C4-2B (cell line): ENCODE measurements around the gene EEPD1.

Experiments used
- H3K27ac ChIP-seq: fragments of 450-650 bp; 2 replicates; pipeline ENCODE4 v1.5.1; 2017
- ZFX ChIP-seq: fragments of 450-650 bp; IDR thresholded peaks from 2 replicates; pipeline ENCODE4 v1.6.1; 2017
- TF ChIP-seq, protein P1 (sequence below): fragments of 450-650 bp; conservative IDR thresholded peaks from 2 replicates; pipeline ENCODE4 v1.5.1; 2017; ENCODE audit warnings: mild to moderate bottlenecking

EEPD1 gene

DNA sequence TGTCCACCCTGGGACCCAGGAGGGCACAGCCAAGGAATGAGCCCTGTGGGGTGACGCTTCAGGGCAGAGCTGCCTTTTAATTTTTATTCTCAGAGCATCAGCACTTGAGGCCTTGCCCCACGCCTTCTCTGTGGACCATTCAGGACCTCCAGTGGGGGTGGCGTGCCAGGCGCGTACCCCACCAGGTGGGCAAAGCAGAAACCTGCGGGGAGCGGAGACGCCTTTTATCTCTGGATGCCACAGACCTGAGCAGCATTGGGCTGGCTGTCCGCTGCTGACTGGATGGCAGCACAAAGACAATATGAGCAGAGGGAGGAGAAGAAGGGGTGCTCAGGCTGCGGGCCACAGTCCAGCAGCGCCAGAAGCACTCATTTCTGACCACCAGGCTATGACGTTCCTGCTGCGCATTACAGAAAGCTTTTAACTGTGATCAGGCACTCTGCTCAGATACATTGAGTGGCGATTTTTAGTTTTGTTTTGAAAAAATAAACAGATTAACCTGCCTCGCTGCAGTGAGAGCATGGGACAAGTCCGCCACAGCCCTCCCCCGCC, 146.2 kb downstream of the EEPD1 start:
- H3K27ac ChIP-seq, result no peak overlapping the region
- TF ChIP-seq, protein P1, sequence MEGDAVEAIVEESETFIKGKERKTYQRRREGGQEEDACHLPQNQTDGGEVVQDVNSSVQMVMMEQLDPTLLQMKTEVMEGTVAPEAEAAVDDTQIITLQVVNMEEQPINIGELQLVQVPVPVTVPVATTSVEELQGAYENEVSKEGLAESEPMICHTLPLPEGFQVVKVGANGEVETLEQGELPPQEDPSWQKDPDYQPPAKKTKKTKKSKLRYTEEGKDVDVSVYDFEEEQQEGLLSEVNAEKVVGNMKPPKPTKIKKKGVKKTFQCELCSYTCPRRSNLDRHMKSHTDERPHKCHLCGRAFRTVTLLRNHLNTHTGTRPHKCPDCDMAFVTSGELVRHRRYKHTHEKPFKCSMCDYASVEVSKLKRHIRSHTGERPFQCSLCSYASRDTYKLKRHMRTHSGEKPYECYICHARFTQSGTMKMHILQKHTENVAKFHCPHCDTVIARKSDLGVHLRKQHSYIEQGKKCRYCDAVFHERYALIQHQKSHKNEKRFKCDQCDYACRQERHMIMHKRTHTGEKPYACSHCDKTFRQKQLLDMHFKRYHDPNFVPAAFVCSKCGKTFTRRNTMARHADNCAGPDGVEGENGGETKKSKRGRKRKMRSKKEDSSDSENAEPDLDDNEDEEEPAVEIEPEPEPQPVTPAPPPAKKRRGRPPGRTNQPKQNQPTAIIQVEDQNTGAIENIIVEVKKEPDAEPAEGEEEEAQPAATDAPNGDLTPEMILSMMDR, result no peak
- no peak for TF ChIP-seq ZFX

- no peak overlapping the region for H3K27ac ChIP-seq
- no peak for TF ChIP-seq ZFX
- TF ChIP-seq, protein P1, result no peak
Measured at GRCh38 chr7:36299823-36300341, 146.8 kb downstream of the EEPD1 start.

GRCh38 chr7:36300696-36301350, 147.8 kb downstream of the EEPD1 start:
- no peak overlapping the region for H3K27ac ChIP-seq
- TF ChIP-seq ZFX, result no peak
- TF ChIP-seq, protein P1, result no peak

- TF ChIP-seq, protein P1, result no peak
- TF ChIP-seq ZFX, result no peak
Measured at GRCh38 chr7:36301914-36302771, 149.1 kb downstream of the EEPD1 start.

GRCh38 chr7:36303202-36304098, 150.4 kb downstream of the EEPD1 start:
- H3K27ac ChIP-seq, result peak overlapping the region; percentile 18; the same call in 1 of the 2 replicates
- TF ChIP-seq, protein P1, result no peak
- no peak for TF ChIP-seq ZFX

More at GRCh38 chr7:36301914-36302771, 149.1 kb downstream of the EEPD1 start:
- H3K27ac ChIP-seq, result no peak overlapping the region

DNA sequence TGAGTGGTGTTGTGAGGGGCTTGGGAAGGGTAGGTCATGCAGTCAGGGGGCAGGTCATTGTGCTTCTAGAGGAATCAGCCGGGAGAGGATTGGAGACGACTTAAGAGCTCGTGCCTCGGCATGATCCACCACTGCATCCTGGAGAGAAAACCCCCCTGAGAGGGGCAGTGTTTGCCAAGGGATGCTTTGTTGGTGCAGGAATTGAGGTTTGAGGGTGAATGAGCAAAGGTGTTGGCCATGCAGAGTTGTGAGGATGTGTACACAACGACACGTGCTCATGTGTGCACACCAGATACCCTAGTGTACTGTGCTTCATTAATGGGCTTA, 151.0 kb downstream of the EEPD1 start:
- no peak overlapping the region; the same call in 1 of the 2 replicates for H3K27ac ChIP-seq
- TF ChIP-seq ZFX, result no peak

GRCh38 chr7:36305226-36305625, 152.2 kb downstream of the EEPD1 start:
- no peak overlapping the region for H3K27ac ChIP-seq
- TF ChIP-seq ZFX, result no peak
- TF ChIP-seq, protein P1, result no peak
